Kasumi-1 (cell line): ENCODE results near the gene ZNF697.
"Not testable (repeated sequence)": the region's sequence is repeated elsewhere in the genome, so short reads cannot be mapped to it uniquely, and the experiment has no call there.

Source experiments
- DNase-seq, 2 experiments: peaks; one replicate each; lab custom pipeline; 2025; lab: John Stamatoyannopoulos, UW

Gene ZNF697

GRCh38 chr1:119602789-119603188, 45.3 kb downstream of the ZNF697 start:
- DNase-seq = not testable (repeated sequence)

GRCh38 chr1:119602169-119602568, 45.9 kb downstream of the ZNF697 start:
- DNase-seq = no peak

- DNase-seq = no peak
Observed at GRCh38 chr1:119600976-119601375, 47.1 kb downstream of the ZNF697 start.

- no peak for DNase-seq
Observed at GRCh38 chr1:119600561-119600960, 47.5 kb downstream of the ZNF697 start.

- DNase-seq = no peak
Observed at GRCh38 chr1:119595606-119596005, 52.5 kb downstream of the ZNF697 start.

- no peak for DNase-seq
Observed at GRCh38 chr1:119595168-119595567, 52.9 kb downstream of the ZNF697 start.

GRCh38 chr1:119594376-119594775, 53.7 kb downstream of the ZNF697 start:
- DNase-seq = no peak

GRCh38 chr1:119593805-119594204, 54.3 kb downstream of the ZNF697 start:
- DNase-seq = no peak

GRCh38 chr1:119590393-119590792, 57.7 kb downstream of the ZNF697 start:
- no peak for DNase-seq

- DNase-seq = no peak
Observed at GRCh38 chr1:119588621-119589020, 59.4 kb downstream of the ZNF697 start.

- DNase-seq = peak; percentile 15 to 23
Observed at GRCh38 chr1:119587341-119587740, 60.7 kb downstream of the ZNF697 start.

GRCh38 chr1:119585801-119586200, 62.3 kb downstream of the ZNF697 start:
- peak; percentile 18 to 21 for DNase-seq

GRCh38 chr1:119582801-119583200, 65.3 kb downstream of the ZNF697 start:
- DNase-seq = peak; percentile 79 to 85

- DNase-seq = not testable (repeated sequence)
Observed at GRCh38 chr1:119581076-119581475, 67.0 kb downstream of the ZNF697 start.

- DNase-seq = peak in 1 of 2 experiments; percentile 45
Observed at GRCh38 chr1:119573886-119574285, 74.2 kb downstream of the ZNF697 start.

- DNase-seq = peak; percentile 91 to 95
Observed at GRCh38 chr1:119569930-119570622, 78.0 kb downstream of the ZNF697 start.
